Stimulated activated CD4-positive, alpha-beta T cell treated with anti-CD3 and anti-CD28 coated beads, Interleukin-4, amount 100 ng/mL, for 48 hours (primary cell): ENCODE measurements around the gene TNIK.
"Not testable (repeated sequence)": the region's sequence is repeated elsewhere in the genome, so short reads cannot be mapped to it uniquely, and the experiment has no call there.

Source experiments
- DNase-seq, 2 donors: peaks; one replicate each; pipeline ENCODE4 v3.0.0-alpha.2; 2020; ENCODE audit warnings: low read depth in 2 of 2

Gene TNIK

GRCh38 chr3:171384101-171384891 is 75.9 kb downstream of the TNIK start:
- DNase-seq, result no peak

- no peak for DNase-seq
These were observed 76.8 kb downstream of the TNIK start for GRCh38 chr3:171383206-171384018.

- DNase-seq, result not testable (repeated sequence)
These were observed 77.9 kb downstream of the TNIK start for GRCh38 chr3:171382347-171382746.

GRCh38 chr3:171380711-171381425 is 79.3 kb downstream of the TNIK start:
- DNase-seq, result no peak

GRCh38 chr3:171379961-171380483 is 80.2 kb downstream of the TNIK start:
- DNase-seq, result no peak

- no peak for DNase-seq
These were observed 80.9 kb downstream of the TNIK start for GRCh38 chr3:171379281-171379680.

GRCh38 chr3:171378586-171378985 is 81.6 kb downstream of the TNIK start:
- DNase-seq, result no peak

- DNase-seq, result no peak
These were observed 82.3 kb downstream of the TNIK start for GRCh38 chr3:171377859-171378258.

- no peak for DNase-seq
These were observed 83.6 kb downstream of the TNIK start for GRCh38 chr3:171376596-171376947.

GRCh38 chr3:171375666-171376595 is 84.3 kb downstream of the TNIK start:
- no peak for DNase-seq

- no peak for DNase-seq
These were observed 85.4 kb downstream of the TNIK start for GRCh38 chr3:171374661-171375285.

- DNase-seq, result no peak
These were observed 85.9 kb downstream of the TNIK start for GRCh38 chr3:171374260-171374659.

GRCh38 chr3:171373711-171374110 is 86.5 kb downstream of the TNIK start:
- no peak for DNase-seq

GRCh38 chr3:171372694-171373093 is 87.5 kb downstream of the TNIK start:
- no peak for DNase-seq

GRCh38 chr3:171371354-171371753 is 88.9 kb downstream of the TNIK start:
- no peak for DNase-seq

GRCh38 chr3:171369156-171369555 is 91.0 kb downstream of the TNIK start:
- no peak for DNase-seq

- DNase-seq, result not testable (repeated sequence)
These were observed 93.5 kb downstream of the TNIK start for GRCh38 chr3:171366738-171367137.

GRCh38 chr3:171366043-171366442 is 94.2 kb downstream of the TNIK start:
- DNase-seq, result no peak

GRCh38 chr3:171365489-171365888 is 94.7 kb downstream of the TNIK start:
- DNase-seq, result no peak

- no peak for DNase-seq
These were observed 95.7 kb downstream of the TNIK start for GRCh38 chr3:171364500-171364899.

- no peak for DNase-seq
These were observed 97.0 kb downstream of the TNIK start for GRCh38 chr3:171363202-171363601.
